IgD-negative memory B cell (primary cell): ENCODE results near the gene ZNF397. TPM values are rescaled to one million over a fixed set of nuclear protein-coding genes. Genes with fewer than 3 reads are reported as not detected.

Experiments
- H3K27ac Mint-ChIP-seq, 3 donors: one replicate each; pipeline ENCODE4 v1.8.0; 2020 to 2022; ENCODE audit warnings: mild to moderate bottlenecking in 3 of 3, mixed read lengths in 3 of 3, moderate library complexity in 1 of 3
- H3K27me3 Mint-ChIP-seq: one replicate; pipeline ENCODE4 v1.8.0; 2021; ENCODE audit warnings: mixed read lengths
- H3K36me3 Mint-ChIP-seq: one replicate; pipeline ENCODE4 v1.8.0; 2020; ENCODE audit warnings: mild to moderate bottlenecking, mixed read lengths
- H3K4me1 Mint-ChIP-seq, 3 donors: one replicate each; pipeline ENCODE4 v1.8.0; 2020 to 2022; ENCODE audit warnings: mixed read lengths in 3 of 3, mild to moderate bottlenecking in 1 of 3
- H3K4me3 Mint-ChIP-seq, 4 donors: one replicate each; pipeline ENCODE4 v1.8.0; 2020 to 2022; ENCODE audit warnings: mild to moderate bottlenecking in 4 of 4, mixed read lengths in 4 of 4, moderate library complexity in 3 of 4
- H3K9me3 Mint-ChIP-seq, 3 donors: one replicate each; pipeline ENCODE4 v1.8.0; 2020 to 2021; ENCODE audit warnings: mixed read lengths in 3 of 3, mild to moderate bottlenecking in 1 of 3
- polyA plus RNA-seq: library from polyadenylated mRNA; unstranded; fragments of 300-500 nt; fragmentation: Illumina TruSeq; gene quantifications from one replicate; pipeline ENCODE4 v1.2.3, GENCODE V29; 2021

The ZNF397 gene
- polyA plus RNA-seq, 1 donor from 2014 or later: 13.0 TPM

DNA sequence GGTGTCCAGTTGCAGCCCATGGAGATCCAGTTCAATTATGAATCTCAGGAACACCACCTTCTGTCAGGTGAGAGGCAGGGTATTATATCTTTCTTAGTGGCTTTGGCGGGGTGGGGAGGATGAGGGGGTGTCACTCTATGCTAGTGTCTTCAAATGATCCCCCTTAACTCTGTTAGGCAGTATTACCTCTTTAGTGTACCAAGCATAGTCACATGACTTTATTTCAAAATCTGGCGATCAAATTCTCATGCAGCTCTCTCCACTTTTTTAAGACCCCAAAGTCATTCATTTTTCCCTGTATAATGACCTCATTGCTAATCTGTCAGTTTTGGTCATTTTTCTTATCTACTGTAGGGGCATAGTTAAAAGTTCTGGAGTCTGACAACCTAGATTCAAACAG lies 50.3 kb downstream of the ZNF397 start:
- peaks cover 13% of the 10 kb centered on the region for H3K36me3 Mint-ChIP-seq
- peaks cover 2% of the 10 kb centered on the region for H3K27me3 Mint-ChIP-seq
- peak overlapping the region; percentile 91 to 100 (median 97) for H3K4me3 Mint-ChIP-seq
- no peaks in the 10 kb centered on the region for H3K9me3 Mint-ChIP-seq
- peak overlapping the region in 2 of 3 donors; percentile 86 to 99 for H3K27ac Mint-ChIP-seq
- peaks cover 28 to 48% (median 46%) of the 10 kb centered on the region in 3 donors for H3K4me1 Mint-ChIP-seq

DNA sequence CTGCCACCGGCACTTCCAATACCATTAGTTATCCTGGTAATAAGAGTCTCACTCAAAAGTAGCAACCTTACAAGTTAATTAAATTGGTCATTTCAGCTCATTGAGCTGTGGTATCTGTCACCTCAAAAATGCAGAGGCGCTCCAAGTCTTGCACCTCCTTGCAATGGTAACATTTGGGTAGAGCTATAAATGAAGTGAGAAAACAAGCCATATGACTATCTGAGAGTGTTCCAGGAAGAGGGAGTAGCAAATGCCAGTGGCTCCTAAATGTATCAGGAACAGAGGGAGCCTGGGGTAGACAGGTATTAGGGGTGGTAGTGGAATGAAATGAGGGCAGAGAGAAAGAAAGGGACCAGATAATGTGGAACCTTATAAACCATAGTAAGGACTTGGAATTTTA lies 55.2 kb downstream of the ZNF397 start:
- peaks cover 19 to 31% (median 23%) of the 10 kb centered on the region in 3 donors for H3K4me1 Mint-ChIP-seq
- H3K9me3 Mint-ChIP-seq: peaks cover 5 to 13% (median 6%) of the 10 kb centered on the region in 3 donors
- H3K4me3 Mint-ChIP-seq: no peak overlapping the region
- no peaks in the 10 kb centered on the region for H3K27me3 Mint-ChIP-seq
- peaks cover 31% of the 10 kb centered on the region for H3K36me3 Mint-ChIP-seq
- no peak overlapping the region for H3K27ac Mint-ChIP-seq

DNA sequence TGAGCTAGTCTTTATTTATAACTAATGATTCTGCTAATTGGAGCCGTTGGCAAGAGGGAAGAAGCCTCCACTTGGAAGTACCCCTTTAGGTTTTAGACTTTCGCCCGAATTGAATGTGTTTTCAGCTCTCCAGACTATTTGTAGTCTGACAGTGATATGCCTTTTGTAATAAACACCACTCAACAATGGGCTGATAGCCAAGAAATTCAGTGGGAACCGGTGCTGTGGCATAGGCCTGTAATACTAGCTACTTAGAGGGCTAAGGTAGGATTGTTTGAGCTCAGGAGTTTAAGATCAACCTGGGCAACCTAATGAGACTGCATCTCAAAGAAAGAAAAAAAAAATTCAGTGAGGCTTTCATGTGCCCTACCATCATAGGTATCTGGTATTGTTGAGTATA lies 62.8 kb downstream of the ZNF397 start:
- Mint-ChIP-seq H3K27ac (no peak overlapping the region), H3K4me3 (no peak overlapping the region), H3K36me3 (peaks cover 51% of the 10 kb centered on the region), H3K27me3 (no peaks in the 10 kb centered on the region), H3K4me1 (no peaks in the 10 kb centered on the region), H3K9me3 (peaks cover 15 to 50% (median 37%) of the 10 kb centered on the region in 3 donors)

DNA sequence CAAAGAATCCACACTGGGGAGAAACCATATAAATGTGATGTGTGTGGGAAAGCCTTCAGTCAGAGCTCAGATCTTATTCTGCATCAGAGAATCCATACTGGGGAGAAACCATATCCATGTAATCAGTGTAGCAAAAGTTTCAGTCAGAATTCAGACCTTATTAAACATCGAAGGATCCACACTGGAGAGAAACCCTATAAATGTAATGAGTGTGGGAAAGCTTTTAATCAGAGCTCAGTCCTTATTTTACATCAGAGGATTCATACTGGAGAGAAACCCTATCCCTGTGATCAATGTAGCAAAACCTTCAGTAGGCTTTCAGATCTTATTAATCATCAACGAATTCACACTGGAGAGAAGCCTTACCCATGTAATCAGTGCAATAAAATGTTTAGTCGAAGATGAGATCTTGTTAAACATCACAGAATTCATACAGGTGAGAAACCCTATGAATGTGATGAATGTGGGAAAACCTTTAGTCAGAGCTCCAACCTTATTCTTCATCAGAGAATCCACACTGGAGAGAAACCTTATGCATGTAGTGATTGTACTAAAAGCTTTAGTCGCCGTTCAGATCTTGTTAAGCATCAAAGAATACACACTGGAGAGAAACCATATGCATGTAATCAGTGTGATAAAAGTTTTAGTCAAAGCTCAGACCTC lies 65.9 kb downstream of the ZNF397 start:
- H3K4me3 Mint-ChIP-seq: no peak overlapping the region
- no peaks in the 10 kb centered on the region for H3K27me3 Mint-ChIP-seq
- no peaks in the 10 kb centered on the region for H3K4me1 Mint-ChIP-seq
- H3K9me3 Mint-ChIP-seq: peaks cover 14 to 57% (median 42%) of the 10 kb centered on the region in 3 donors
- no peak overlapping the region for H3K27ac Mint-ChIP-seq
- H3K36me3 Mint-ChIP-seq: peaks cover 33% of the 10 kb centered on the region

Other genes with a start within 250 kb of the ZNF397 start
- gene MAPRE2, start 199.6 kb upstream of the ZNF397 start, polyA plus RNA-seq: 63.3 TPM
- gene ZSCAN30, start 49.2 kb downstream of the ZNF397 start, polyA plus RNA-seq: 4.8 TPM
- 86.9 TPM for gene ZNF24, start 103.4 kb downstream of the ZNF397 start, polyA plus RNA-seq
- gene ZNF396, start 136.3 kb downstream of the ZNF397 start, polyA plus RNA-seq: 1.5 TPM